ENCODE data around the gene UGT1A9.
A peak's percentile ranks its signal among the peaks of the same experiment; 100 is the strongest.
"Not testable (repeated sequence)": the region's sequence is repeated elsewhere in the genome, so short reads cannot be mapped to it uniquely, and the experiment has no call there.

The UGT1A9 gene

DNA sequence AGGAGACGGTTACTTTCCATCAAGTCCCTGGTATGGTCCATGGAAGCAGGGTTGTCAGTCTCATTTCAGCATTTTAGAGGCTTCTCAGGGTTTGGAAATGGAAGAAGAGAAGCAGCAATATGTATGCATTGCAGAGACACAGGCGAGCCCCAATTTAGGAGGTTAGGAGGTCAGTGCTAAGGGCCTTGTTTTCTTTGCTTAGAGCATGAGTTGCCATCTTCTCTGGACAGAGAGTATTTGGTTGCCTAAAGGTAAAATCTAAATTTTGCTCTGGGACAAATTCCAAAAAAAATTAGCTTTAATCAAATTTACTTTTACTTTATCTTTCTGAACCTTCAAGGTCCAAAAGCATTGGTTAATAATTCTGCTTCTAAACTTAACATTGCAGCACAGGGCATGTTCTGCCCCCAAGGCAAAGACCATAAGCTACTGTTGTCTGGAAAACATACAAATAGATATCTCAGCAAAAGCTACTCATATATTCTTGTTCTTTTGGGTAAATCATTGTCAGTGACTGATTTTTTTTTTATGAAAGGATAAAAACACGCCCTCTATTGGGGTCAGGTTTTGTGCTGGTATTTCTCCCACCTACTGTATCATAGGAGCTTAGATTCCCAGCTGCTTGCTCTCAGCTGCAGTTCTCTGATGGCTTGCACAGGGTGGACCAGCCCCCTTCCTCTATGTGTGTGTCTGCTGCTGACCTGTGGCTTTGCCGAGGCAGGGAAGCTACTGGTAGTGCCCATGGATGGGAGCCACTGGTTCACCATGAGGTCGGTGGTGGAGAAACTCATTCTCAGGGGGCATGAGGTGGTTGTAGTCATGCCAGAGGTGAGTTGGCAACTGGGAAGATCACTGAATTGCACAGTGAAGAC lies at the start of gene UGT1A9:
Gene UGT1A9, plus strand, starts transcription at position 609 of the 872 bp plus-strand sequence. Its CDS starts 37 bp downstream, at position 646.
- DNase-seq (ENCODE audit: low read depth, low spot score) = no peak

DNA sequence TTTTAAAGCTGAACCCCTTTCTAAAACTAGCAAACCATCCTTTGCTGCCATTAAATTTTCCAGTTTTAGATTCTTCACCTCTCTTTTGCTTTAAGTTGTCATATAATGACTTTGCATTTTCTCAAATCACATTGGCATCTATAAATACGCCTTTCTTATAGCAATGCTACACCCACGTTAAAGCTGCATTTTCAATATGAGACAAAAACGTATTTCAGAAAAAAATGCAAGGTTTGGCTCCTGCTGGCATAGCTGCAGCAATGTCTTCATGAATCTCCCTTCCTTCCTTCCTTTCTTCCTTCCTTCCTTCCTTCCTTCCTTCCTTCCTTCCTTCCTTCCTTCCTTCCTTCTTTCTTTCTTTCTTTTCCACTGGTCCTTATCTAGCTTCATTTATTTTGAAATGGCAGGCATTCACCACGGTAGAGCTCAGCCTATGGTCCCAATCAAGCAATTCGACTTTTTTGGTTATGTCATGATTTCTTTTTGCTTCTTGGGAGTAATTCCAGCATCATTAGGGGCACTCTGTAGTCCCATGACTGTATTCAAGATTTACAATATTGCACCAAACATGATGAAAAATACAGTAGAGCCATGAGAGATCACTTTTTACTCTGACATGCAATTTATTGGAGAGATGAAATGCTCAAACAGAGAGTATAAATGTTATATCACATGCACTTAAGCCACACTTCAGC lies 44.2 kb upstream of the UGT1A9 start:
- DNase-seq (ENCODE audit: low read depth, low spot score) = no peak

DNA sequence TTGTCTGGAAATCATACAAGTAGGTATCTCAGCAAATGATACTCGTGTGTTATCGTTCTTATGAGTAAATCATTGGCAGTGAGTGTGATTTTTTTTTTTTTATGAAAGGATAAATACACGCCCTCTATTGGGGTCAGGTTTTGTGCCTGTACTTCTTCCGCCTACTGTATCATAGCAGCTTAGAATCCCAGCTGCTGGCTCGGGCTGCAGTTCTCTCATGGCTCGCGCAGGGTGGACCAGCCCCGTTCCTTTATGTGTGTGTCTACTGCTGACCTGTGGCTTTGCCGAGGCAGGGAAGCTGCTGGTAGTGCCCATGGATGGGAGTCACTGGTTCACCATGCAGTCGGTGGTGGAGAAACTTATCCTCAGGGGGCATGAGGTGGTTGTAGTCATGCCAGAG lies 35.4 kb upstream of the UGT1A9 start, which contains the start of gene UGT1A10:
Gene UGT1A10, plus strand, starts transcription at position 143 of the 400 bp plus-strand sequence. Its CDS starts 75 bp downstream, at position 218.
- DNase-seq (ENCODE audit: low read depth, low spot score) = not testable (repeated sequence)

DNA sequence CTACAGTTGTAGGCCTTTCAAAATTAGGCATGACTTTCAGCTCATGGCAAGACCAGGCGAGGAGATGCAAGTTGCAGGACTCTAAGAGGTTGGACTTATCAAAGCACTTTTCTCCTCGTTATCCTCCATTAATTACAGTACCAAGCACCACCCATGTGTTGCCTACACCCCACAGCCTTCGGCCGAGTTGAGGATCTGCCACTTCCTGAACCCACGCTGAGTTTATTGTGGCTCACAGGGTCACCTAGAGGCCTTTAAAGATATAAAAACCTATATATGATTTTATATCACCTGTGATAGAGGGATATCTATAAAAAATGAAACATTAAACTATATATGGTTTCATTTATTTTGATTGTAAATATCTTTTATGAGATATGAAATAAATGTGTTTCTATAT lies 32.9 kb upstream of the UGT1A9 start:
- no peak for DNase-seq (ENCODE audit: low read depth, low spot score)

DNA sequence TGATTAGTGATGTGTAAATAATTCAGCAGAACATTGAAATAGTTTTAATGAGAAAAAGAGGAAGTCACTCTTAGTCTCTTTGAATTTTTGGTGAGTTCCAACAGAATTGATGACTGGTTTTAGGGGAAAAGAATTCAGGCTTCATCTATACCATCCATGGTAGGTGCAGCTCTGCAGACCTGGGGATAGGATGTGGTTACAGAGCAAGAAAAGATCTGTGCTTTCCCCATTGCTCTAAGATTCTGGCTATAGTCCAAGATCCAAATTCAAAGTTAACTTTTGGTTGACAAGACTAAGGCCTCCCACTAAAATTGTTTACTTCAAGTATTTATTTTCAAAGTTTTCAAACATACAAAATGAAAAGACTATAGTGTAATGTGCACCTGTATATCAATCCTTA lies 31.8 kb upstream of the UGT1A9 start:
- DNase-seq (ENCODE audit: low read depth, low spot score) = no peak

DNA sequence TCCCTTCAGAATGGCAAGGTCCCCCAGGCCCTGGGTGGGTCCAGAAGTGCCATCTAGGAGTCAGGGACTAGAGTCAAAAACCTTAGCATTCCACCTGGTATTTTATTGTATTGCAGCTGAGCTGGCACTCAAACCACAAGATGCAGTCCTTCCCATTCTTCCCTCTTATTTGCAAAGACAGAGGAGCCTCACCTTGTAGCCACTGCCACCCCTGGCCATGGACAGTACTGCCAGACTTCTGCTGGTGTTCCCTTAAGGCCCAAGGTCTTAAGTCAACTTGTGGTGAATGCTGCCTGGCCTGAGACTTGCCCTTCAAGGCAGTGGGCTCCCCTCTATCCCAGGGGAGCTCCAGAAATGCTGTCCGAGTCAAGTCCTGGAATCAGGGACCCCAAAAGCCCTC lies 28.6 kb upstream of the UGT1A9 start:
- peak; percentile 23 for DNase-seq (ENCODE audit: low read depth, low spot score)

DNA sequence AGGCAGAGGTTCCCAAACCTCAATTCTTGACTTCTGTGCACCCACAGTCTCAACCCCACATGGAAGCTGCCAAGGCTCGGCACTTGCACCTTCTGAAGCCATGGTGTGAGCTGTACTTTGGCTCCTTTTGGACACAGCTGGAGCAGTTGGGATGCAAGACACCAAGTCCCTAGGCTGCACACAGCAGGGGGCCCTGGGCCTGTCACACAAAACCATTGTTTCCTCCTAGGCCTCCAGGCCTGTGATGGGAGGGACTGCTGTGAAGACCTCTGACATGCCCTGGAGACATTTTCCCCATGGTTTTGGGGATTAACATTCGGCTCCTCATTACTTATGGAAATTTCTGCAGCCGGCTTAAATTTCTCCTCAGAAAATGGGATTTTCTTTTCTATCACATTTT lies 25.7 kb upstream of the UGT1A9 start:
- DNase-seq (ENCODE audit: low read depth, low spot score) = not testable (repeated sequence)

DNA sequence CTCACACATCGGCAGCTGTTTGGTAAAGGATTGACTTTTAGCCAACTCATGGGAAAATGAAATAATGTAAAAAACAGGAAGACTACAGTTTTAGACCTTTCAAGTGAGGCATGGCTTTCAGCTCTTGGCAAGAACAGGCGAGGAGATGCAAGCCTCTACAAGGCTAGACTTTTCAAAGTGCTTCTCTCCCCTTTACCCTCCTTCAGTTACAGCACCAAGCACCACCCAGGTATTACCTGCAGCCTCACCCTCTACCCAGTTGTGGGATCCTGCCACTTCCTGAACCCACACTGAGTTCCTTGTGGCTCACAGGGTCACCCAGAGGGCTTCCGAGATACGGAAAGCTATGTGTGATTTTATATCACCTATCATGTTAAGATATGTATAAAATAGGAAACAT lies 20.7 kb upstream of the UGT1A9 start:
- DNase-seq (ENCODE audit: low read depth, low spot score) = no peak

DNA sequence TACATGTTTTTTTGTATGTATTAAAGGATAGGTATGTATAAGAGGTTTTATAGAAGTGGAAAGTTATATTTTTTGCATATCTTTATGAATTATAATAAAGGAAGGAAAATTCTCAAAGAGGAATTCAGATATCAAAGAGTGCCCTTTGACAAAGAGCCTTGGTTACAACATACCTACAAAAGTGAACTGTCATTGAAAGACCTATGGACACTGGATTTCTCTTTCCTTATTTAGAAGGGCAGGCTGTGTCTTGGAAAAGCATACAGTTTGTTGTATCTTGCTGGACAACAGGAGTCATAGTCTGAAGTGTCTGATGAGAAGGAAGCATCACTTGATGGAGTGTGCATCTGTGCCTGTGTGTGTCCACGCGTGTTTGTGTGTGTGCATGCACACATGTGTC lies 20.3 kb upstream of the UGT1A9 start:
- no peak for DNase-seq (ENCODE audit: low read depth, low spot score)

DNA sequence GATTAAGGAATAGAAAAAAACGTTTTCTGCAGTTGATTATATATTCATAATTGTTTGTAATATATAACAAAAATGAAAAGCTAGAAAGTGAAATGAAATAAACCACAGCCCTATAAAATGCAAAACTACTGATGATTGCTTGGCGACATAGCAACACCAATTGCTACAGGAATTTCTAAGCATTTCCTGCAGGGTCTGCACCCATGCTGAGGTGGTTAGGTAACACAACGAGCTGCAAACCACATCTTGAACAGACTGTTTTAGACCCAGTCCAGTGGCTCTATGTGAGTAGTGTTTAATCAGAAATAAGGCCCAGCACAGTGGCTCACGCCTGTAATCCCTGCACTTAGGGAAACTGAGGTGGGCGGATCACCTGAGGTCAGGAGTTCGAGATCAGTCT lies 17.2 kb upstream of the UGT1A9 start:
- no peak for DNase-seq (ENCODE audit: low read depth, low spot score)

DNA sequence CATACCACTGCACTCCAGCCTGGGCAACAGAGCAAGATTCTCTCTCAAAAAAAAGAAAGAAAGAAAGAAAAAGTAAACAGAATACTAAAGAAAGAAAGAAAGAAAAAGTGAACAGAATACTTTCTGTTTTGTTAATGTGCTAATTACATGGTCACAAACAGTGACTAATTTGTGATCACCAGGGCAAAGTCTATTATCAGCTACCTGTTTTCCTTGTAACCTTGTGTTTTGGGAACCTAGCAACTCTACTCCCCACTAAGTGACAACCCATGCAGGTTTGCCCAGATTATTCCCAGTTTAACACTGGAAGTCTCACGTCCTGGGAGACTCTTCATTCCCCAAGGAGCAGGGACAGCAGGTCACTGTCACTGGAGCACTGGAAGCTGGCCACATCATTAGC lies 16.7 kb upstream of the UGT1A9 start:
- no peak for DNase-seq (ENCODE audit: low read depth, low spot score)

DNA sequence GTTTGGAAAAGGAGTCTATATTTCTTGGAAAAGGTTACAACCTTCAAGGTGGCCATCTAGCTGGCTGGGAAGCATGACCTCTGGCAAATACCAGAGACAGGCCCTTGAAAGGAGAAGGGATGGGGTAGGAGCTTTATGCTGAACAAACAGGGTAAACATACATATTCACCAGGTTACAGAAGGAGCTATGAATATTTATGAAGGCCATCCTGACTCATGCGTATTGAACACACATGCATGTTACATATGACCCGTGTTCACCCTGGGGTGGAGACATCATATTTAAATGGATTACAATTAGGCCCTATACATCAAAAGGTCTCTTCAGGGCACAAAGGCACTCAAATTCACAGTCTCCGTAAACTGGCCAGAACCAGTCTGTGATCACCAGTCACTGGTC lies 15.8 kb upstream of the UGT1A9 start:
- DNase-seq (ENCODE audit: low read depth, low spot score) = not testable (repeated sequence)

DNA sequence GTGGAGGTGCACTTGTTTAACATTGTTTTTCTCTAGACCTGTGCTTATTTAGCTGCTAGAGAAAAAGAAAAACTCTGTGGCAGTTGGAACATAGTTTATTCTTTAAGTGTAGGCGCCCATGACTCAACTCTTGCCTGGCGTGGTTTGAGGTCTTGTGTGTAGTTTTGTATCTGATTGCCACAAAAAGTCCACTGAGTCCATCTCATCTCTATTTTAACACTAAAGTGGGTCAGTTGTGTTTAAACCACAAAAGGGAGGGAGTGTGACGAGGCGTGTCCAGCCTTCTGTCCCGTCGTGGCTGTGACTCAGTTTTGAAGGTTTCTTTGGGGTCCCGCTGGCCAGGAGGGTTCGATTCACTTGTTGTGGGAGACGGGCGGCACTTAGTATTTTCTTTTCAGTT lies 15.3 kb upstream of the UGT1A9 start:
- no peak for DNase-seq (ENCODE audit: low read depth, low spot score)

DNA sequence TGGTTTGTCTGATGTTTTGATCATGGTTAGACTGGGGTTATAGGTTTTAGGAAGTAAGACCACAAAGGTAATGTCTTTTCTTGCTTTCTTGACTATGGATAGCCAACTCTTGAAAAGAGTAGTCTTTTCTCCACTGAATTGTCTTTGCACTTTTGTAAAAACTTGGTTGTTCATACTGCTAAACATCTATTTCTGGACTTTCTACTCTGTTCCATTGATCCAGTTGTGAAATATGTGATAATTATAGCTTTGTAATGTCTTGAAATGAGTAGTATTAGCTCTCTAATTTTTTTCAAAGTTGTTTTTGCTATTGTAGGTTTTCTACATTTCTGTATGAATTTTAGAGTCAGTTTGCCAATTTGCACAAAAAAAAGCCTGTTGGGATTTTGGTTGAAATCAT lies 13.1 kb upstream of the UGT1A9 start:
- no peak for DNase-seq (ENCODE audit: low read depth, low spot score)

DNA sequence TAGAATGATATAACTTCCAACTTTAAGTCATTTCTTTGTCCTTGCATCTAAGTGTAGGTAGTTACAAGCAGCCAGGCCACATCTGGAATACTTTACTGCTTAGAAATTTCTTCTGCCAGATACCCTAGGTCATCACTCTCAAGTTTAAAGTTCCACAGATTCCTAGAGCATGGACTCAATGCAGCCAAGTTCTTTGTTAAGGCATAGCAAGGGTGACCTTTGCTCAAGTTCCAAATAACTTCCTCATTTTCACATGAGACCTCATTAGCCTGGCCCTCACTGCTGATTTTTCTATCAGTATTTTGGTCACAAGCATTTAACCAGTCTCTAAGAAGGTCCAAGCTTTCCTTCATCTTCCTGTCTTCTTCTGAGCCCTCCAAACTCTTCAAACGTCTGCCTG lies 7.8 kb upstream of the UGT1A9 start:
- DNase-seq (ENCODE audit: low read depth, low spot score) = no peak

DNA sequence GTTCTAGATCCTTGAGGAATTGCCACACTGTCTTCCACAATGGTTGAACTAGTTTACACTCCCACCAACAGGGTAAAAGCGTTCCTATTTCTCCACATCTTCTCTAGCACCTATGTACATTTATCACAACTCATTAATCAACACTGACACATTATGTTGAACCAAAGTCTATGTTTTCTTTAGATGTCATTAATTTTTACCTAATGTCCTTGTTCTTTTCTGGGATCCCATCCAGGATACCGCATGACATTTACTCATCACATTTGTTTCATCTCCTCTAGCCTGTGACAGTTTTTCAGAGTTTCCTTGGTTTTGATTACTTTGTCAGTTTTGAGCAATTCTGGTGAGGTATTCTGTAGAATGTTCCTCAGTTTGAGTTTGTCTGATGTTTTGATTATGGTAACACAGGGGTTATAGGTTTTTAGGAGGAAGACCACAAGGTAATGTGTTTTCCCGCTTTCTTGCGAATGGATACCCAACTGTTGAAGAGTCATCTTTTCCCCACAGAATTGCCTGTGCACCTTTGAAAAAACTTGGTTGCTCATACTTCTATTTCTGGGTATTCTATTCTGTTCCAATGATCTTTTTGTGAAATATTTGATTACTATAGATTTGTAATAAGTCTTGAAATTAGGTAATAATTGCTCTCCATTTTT lies 3.0 kb upstream of the UGT1A9 start:
- DNase-seq (ENCODE audit: low read depth, low spot score) = no peak

DNA sequence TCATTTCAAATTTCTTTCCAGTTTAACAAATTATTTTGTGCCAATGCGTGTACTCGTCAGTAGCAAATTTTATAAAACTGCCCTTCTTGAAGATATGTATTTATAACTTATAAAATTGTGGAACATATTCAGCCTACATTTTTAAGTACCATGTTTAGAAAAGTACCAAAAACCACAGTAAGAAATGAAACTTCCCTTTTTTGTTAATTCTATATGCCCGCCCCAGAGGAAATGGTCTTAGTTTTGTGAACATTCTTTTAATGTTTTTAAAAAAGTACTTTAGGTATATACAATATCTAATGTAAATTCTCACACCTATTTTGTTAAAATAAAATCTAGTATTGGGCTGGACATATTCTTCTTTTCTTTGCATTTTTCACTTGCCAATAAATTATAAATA lies 1.2 kb downstream of the UGT1A9 start:
- no peak for DNase-seq (ENCODE audit: low read depth, low spot score)

DNA sequence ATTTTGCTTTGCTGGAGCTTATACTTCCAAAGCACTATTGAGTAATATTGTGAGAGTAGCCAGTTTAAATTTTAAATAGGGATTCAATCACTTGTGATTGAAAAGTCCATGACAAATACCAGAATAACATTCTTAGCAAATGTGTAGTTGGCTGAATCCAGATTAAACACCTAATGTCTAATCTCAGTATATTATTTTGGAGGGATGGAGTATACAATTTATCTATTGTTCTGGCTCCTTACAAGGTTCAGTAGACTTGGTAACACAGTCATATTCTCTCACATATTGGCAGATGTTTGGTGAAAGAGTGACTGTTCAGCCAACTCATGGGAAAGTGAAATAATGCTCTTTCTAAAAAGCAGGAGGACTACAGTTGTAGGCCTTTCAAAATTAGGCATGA lies 2.2 kb downstream of the UGT1A9 start:
- no peak for DNase-seq (ENCODE audit: low read depth, low spot score)

DNA sequence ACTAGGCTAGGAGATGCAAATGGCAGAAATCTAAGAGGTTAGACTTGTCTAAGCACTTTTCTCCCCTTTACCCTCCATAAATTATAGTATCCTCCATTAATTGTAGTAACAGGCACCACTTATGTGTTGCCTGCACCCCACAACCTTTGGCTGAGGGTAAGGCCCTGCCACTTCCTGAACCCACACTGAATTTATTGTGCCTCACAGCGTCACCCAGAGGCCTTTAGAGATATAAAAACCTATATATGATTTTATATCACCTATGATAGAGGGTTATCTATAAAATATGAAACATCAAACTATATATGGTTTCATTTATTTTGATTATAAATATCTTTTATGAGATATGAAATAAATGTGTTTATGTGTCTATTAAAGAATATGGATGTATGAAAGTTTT lies 2.6 kb downstream of the UGT1A9 start:
- DNase-seq (ENCODE audit: low read depth, low spot score) = no peak

DNA sequence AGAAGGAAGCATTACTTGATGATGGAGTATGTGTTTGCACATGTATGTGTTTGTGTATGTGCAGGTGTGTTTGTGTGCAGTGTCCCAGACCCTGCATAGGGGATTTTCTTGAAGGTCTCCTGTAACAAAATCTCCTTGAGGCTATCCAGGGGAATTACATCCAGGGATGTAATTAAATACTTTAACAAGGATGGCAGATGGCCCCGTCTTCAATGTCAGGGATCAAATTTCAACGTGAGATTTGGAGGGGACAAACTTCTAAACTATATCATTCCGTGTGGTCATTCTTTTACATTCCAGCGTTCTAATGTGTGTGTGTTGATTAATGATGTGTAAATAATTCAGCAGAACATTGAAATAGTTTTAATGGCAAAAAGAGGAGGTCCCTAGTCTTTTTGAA lies 3.3 kb downstream of the UGT1A9 start:
- no peak for DNase-seq (ENCODE audit: low read depth, low spot score)

DNA sequence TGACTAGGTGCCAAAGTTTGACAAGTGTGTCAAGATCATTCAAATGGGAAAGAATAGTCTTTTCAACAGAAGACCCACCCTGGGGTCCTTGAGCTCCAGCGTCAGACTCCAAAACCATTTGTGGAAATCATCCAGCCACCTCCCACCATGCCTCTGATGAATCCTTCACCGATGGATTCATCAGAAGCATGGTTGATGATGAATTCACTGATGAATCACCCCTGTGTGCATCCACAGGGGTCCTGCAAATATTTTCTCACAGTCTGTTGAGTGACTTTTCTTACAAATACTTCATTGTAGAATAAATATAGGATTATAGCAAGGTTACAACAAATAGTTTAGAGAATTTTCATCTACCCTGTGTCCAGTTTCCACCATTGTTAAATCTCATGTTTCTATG lies 4.3 kb downstream of the UGT1A9 start:
- DNase-seq (ENCODE audit: low read depth, low spot score) = no peak

DNA sequence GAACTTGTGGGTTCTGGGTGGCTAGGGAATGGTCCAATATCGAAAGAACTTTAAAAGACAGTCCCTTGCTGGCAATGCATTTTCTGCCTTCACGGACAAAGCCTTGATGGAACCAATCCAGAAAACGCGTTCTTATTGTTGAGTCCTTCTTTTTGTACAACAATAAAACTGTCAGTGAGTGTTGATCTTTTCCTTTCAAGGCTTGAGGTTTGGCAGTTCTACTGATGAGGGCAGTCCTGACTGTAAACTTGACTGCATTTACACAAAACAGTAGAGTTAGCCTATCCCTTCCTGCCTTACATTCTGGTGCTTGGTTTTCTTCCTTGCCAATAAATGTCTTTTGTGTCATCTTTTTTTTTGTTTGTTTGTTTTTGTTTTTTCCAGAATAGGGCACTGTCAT lies 7.5 kb downstream of the UGT1A9 start:
- no peak for DNase-seq (ENCODE audit: low read depth, low spot score)

Data from iPS DF 19.7 (cell line).